H9 (cell line): ENCODE data around the gene NTMT1. TPM values are rescaled to one million over a fixed set of nuclear protein-coding genes. Genes with fewer than 3 reads are reported as not detected.
A peak's percentile ranks its signal among the peaks of the same experiment; 100 is the strongest.

Source experiments
- DNase-seq: peaks from one replicate; pipeline ENCODE4 v3.0.0-alpha.2; 2017
- H2AFZ ChIP-seq: one replicate; pipeline ENCODE4 v1.6.1; 2013; ENCODE audit warnings: mild to moderate bottlenecking, low read length, control low read depth, moderate library complexity
- H2AK5ac ChIP-seq: 2 replicates; pipeline ENCODE4 v1.6.1; 2013; ENCODE audit warnings: low read length, control low read depth, mixed read lengths; ENCODE audit not compliant: insufficient read length
- H2BK120ac ChIP-seq: one replicate; pipeline ENCODE4 v1.6.1; 2013; ENCODE audit warnings: low read depth, mild to moderate bottlenecking, low read length, control low read depth, inconsistent platforms; ENCODE audit not compliant: poor library complexity, severe bottlenecking
- H2BK12ac ChIP-seq: 2 replicates; pipeline ENCODE4 v1.6.1; 2013; ENCODE audit warnings: low read length, control low read depth, mixed read lengths, low read depth; ENCODE audit not compliant: insufficient read length
- H2BK15ac ChIP-seq: 2 replicates; pipeline ENCODE4 v1.6.1; 2013; ENCODE audit warnings: low read depth, low read length, control low read depth
- H2BK20ac ChIP-seq: one replicate; pipeline ENCODE4 v1.6.1; 2013; ENCODE audit warnings: low read depth, mild to moderate bottlenecking, low read length, control low read depth, inconsistent platforms; ENCODE audit not compliant: poor library complexity, severe bottlenecking
- H2BK5ac ChIP-seq: 2 replicates; pipeline ENCODE4 v1.6.1; 2013; ENCODE audit warnings: low read length, control low read depth, mixed read lengths; ENCODE audit not compliant: insufficient read length
- H3K14ac ChIP-seq: 2 replicates; pipeline ENCODE4 v1.6.1; 2013; ENCODE audit warnings: low read length, control low read depth; ENCODE audit not compliant: insufficient read depth
- H3K18ac ChIP-seq: 2 replicates; pipeline ENCODE4 v1.6.1; 2013; ENCODE audit warnings: low read depth, mild to moderate bottlenecking, mixed read lengths, low read length, control low read depth; ENCODE audit not compliant: insufficient read length
- H3K23ac ChIP-seq: 2 replicates; pipeline ENCODE4 v1.6.1; 2013; ENCODE audit warnings: low read length, control low read depth, mixed read lengths, low read depth; ENCODE audit not compliant: insufficient read length
- H3K23me2 ChIP-seq: 2 replicates; pipeline ENCODE4 v1.6.1; 2013; ENCODE audit warnings: low read depth, mild to moderate bottlenecking, mixed read lengths, low read length, control low read depth; ENCODE audit not compliant: insufficient read length, poor library complexity, severe bottlenecking
- H3K27ac ChIP-seq: 2 replicates; pipeline ENCODE4 v1.5.1; 2013; ENCODE audit warnings: low read length, control low read depth, mixed read lengths, low read depth; ENCODE audit not compliant: insufficient read length
- H3K27me3 ChIP-seq: 2 replicates; pipeline ENCODE4 v1.6.1; 2013; ENCODE audit warnings: low read length, control low read depth, inconsistent platforms; ENCODE audit not compliant: insufficient read depth
- H3K4ac ChIP-seq: 2 replicates; pipeline ENCODE4 v1.6.1; 2013; ENCODE audit warnings: low read depth, mild to moderate bottlenecking, control low read depth, inconsistent platforms, low read length, moderate library complexity
- H3K4me1 ChIP-seq: 2 replicates; pipeline ENCODE4 v1.6.1; 2013; ENCODE audit warnings: low read length, control low read depth, inconsistent platforms; ENCODE audit not compliant: insufficient read depth
- H3K4me2 ChIP-seq: 2 replicates; pipeline ENCODE4 v1.6.1; 2013; ENCODE audit warnings: low read length, control low read depth, mixed read lengths; ENCODE audit not compliant: insufficient read length, insufficient read depth
- H3K56ac ChIP-seq: 2 replicates; pipeline ENCODE4 v1.6.1; 2013; ENCODE audit warnings: low read depth, mild to moderate bottlenecking, mixed read lengths, low read length, control low read depth; ENCODE audit not compliant: insufficient read length
- H3K79me1 ChIP-seq: 2 replicates; pipeline ENCODE4 v1.6.1; 2013; ENCODE audit warnings: low read depth, mild to moderate bottlenecking, moderate library complexity, low read length, control low read depth, inconsistent platforms; ENCODE audit not compliant: insufficient read depth, poor library complexity, severe bottlenecking
- H3K79me2 ChIP-seq: 2 replicates; pipeline ENCODE4 v1.6.1; 2013; ENCODE audit warnings: low read length, control low read depth, inconsistent platforms; ENCODE audit not compliant: insufficient read depth
- H3K9ac ChIP-seq: 2 replicates; pipeline ENCODE4 v1.6.1; 2013; ENCODE audit warnings: low read length, control low read depth, mixed read lengths; ENCODE audit not compliant: insufficient read length; ENCODE audit errors: extremely low read depth
- H3K9me3 ChIP-seq: one replicate; pipeline ENCODE4 v1.6.1; 2013; ENCODE audit warnings: low read depth, low read length, inconsistent platforms; ENCODE audit not compliant: control insufficient read depth
- H3T11ph ChIP-seq: one replicate; pipeline ENCODE4 v1.6.1; 2013; ENCODE audit warnings: mild to moderate bottlenecking, low read length, control low read depth, inconsistent platforms
- H4K20me1 ChIP-seq: one replicate; pipeline ENCODE4 v1.6.1; 2013; ENCODE audit not compliant: control insufficient read depth, insufficient read length, insufficient read depth
- H4K5ac ChIP-seq: 2 replicates; pipeline ENCODE4 v1.6.1; 2013; ENCODE audit warnings: low read depth, mild to moderate bottlenecking, mixed read lengths, low read length, control low read depth; ENCODE audit not compliant: insufficient read length
- H4K8ac ChIP-seq: replicated peaks from 2 replicates; pipeline ENCODE4 v1.6.1; 2013; ENCODE audit warnings: low read length, control low read depth, mixed read lengths, low read depth; ENCODE audit not compliant: insufficient read length
- H4K91ac ChIP-seq: 2 replicates; pipeline ENCODE4 v1.6.1; 2013; ENCODE audit warnings: low read depth, mild to moderate bottlenecking, moderate library complexity, mixed read lengths, low read length, control low read depth; ENCODE audit not compliant: insufficient read length
- H3K27ac Mint-ChIP-seq, 3 experiments: 2 replicates in 2 of 3; 3 replicates in 1 of 3; pipeline ENCODE4 v1.8.0; 2020 to 2021; ENCODE audit warnings: mixed read lengths in 3 of 3, mild to moderate bottlenecking in 1 of 3, moderate library complexity in 1 of 3
- H3K27me3 Mint-ChIP-seq: 2 replicates; pipeline ENCODE4 v1.8.0; 2021; ENCODE audit warnings: low read depth, mild to moderate bottlenecking, moderate library complexity, mixed read lengths
- H3K36me3 Mint-ChIP-seq, 3 experiments: 2 replicates in 2 of 3; 3 replicates in 1 of 3; pipeline ENCODE4 v1.8.0; 2020 to 2021; ENCODE audit warnings: low read depth in 3 of 3, mixed read lengths in 3 of 3; ENCODE audit not compliant: insufficient read depth in 1 of 3
- H3K4me1 Mint-ChIP-seq, 2 experiments: 2 replicates each; pipeline ENCODE4 v1.8.0; 2020; ENCODE audit warnings: mixed read lengths in 2 of 2
- H3K4me3 Mint-ChIP-seq, 2 experiments: 2 replicates in 1 of 2; 3 replicates in 1 of 2; pipeline ENCODE4 v1.8.0; 2020 to 2021; ENCODE audit warnings: mild to moderate bottlenecking in 2 of 2, mixed read lengths in 2 of 2, moderate library complexity in 1 of 2
- H3K9me3 Mint-ChIP-seq, 2 experiments: 2 replicates in 1 of 2; 3 replicates in 1 of 2; pipeline ENCODE4 v1.8.0; 2020; ENCODE audit warnings: mild to moderate bottlenecking in 2 of 2, mixed read lengths in 2 of 2, moderate library complexity in 1 of 2
- CTCF ChIP-seq: fragments of 200-600 bp; sonication (generic); conservative IDR thresholded peaks from 3 replicates; pipeline ENCODE4 v1.8.0; 2021; ENCODE audit warnings: antibody characterized with exemption, mild to moderate bottlenecking
- WGBS: extraction: QIAGEN DNeasy Blood & Tissue Kit; methylation state at CpG from one replicate; pipeline ENCODE4 v1.1.7; 2013; ENCODE audit warnings: missing lambda C conversion rate, low lambda C conversion rate, mixed read lengths; ENCODE audit not compliant: insufficient read length; ENCODE audit errors: extremely low coverage; 5-methylcytosine and 5-hydroxymethylcytosine counted together
- total RNA-seq: library from RNA; stranded (reverse); gene quantifications from 2 replicates; pipeline ENCODE4 v1.2.1, GENCODE V29; 2021

The NTMT1 gene
- total RNA-seq, 1 experiment from 2014 or later: 57.9 TPM

DNA sequence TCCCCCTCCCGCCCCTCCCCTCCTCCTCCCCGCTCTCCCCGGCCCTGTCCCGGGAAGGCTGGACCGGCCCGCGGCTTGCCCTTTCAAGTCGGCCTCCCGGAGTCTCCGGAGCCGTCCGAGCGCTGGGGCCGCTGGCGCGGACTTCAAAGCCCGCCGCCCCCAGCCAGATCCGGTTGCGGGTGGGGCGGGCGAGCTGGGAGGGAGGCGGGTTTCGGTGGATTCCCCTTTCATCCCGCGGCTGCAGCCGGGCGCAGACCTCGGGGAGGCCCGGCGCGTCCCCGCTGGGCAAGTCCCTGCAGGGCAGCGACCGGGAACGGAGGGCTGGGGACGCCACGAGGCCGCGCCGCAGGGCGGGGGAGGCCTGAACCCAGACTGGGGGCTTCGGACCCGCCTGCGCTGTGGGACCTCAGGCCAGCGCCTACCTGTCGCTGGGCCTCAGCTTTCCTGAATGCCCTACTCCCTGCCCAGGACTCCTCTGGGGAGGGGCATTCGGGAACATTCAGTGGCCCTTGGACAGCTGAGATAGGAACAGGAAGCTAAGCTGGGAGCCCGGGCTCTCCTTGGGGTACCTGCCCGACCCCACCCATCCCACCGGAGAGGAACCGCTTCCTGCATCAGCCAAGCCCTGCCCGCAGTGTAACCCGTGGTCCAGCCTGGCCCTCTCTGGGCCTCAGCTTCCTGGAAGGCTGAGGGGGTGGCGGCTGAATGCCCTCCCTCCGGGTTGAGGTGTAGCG, 28.4 kb upstream of the NTMT1 start:
- peak overlapping the region; percentile 66 for H3K18ac ChIP-seq
- no peaks in the 10 kb centered on the region for H3K9me3 ChIP-seq
- H3T11ph ChIP-seq: no peak overlapping the region
- H2BK15ac ChIP-seq: no peak overlapping the region
- H3K14ac ChIP-seq: peak overlapping the region; percentile 76; the same call in 1 of the 2 replicates
- H4K8ac ChIP-seq: no peak overlapping the region
- no peak overlapping the region for H3K23ac ChIP-seq
- WGBS: no CpG with 5 or more reads among the region's 57 CpGs
- no peak overlapping the region for H2BK12ac ChIP-seq
- Mint-ChIP-seq H3K36me3 (no peaks in the 10 kb centered on the region), H3K27ac (no peak overlapping the region), H3K27me3 (peaks cover 49% of the 10 kb centered on the region), H3K9me3 (no peaks in the 10 kb centered on the region; a peak in 1 of 5 replicates), H3K4me1 (peaks cover 32 to 42% of the 10 kb centered on the region in 2 experiments), H3K4me3 (peak overlapping the region; percentile 47 to 71)
- DNase-seq: peak; percentile 66
- no peak overlapping the region for H3K56ac ChIP-seq
- H3K4ac ChIP-seq: no peak overlapping the region
- H2BK20ac ChIP-seq: no peak overlapping the region
- H4K91ac ChIP-seq: no peak overlapping the region
- H3K4me2 ChIP-seq: peak overlapping the region; percentile 68
- H3K4me1 ChIP-seq: peaks cover 5% of the 10 kb centered on the region; the same call in 1 of the 2 replicates
- H4K5ac ChIP-seq: no peak overlapping the region
- H3K27me3 ChIP-seq: peaks cover 4% of the 10 kb centered on the region; the same call in 1 of the 2 replicates
- H3K27ac ChIP-seq: no peak overlapping the region
- no peak overlapping the region for H2BK5ac ChIP-seq
- H3K9ac ChIP-seq: no peak overlapping the region
- H2BK120ac ChIP-seq: peak overlapping the region; percentile 54
- H3K79me2 ChIP-seq: no peaks in the 10 kb centered on the region
- H2AK5ac ChIP-seq: no peak overlapping the region
- no peaks in the 10 kb centered on the region for H3K79me1 ChIP-seq
- peaks cover 12% of the 10 kb centered on the region for H3K23me2 ChIP-seq
- no peaks in the 10 kb centered on the region for H4K20me1 ChIP-seq
- no peak for TF ChIP-seq CTCF
- H2AFZ ChIP-seq: no peak overlapping the region
